ENCODE results near the gene RAB30. TPM values are rescaled to one million over a fixed set of nuclear protein-coding genes. Genes with fewer than 3 reads are reported as not detected.
A peak's percentile ranks its signal among the peaks of the same experiment; 100 is the strongest.

The RAB30 gene, protein sequence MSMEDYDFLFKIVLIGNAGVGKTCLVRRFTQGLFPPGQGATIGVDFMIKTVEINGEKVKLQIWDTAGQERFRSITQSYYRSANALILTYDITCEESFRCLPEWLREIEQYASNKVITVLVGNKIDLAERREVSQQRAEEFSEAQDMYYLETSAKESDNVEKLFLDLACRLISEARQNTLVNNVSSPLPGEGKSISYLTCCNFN
- 10 to 100 TPM; 15.3 to 19.0 TPM for total RNA-seq

DNA sequence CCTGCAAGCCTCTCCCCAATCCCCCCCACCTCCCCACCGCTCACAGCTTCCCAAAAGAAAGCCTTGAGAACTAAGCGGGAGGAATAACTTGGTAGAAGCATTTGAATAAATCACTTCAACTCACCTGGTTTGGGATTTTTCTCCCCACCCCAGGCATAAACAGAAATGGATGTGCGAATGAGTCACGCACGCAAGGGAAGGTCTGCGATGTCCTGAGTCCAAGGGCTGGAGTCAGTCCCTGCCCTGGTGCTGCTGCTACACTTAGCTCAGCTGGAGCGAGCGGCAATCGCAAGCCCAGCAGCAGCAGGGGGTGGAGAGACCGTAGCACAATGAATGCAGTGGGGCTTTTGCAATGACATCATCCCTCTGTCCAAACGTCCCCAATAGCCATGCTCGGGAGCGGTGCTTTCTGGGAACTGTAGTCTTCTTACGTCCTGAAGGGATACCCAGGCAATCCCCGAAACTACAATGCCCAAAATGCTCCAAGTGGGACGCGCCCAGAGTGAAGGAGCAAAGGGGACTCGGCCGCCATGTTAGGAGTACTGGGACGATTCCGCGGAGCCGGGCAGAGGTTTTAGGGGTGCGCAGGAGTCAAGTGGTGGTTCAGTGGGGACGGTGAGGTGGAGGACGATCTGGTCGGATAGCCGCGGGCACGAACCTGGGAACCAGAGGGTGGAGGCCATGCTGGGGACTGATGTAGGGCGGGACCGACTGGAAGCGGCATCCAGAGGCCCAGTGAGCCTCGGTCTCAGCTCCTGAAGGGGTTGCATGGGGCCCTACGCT lies at the start of gene RAB30:
Gene RAB30 (minus strand): TSS at position 331 of the 783 bp plus-strand sequence. CDS start 74,581 bp downstream, outside the sequence.
- H3K27ac Mint-ChIP-seq, result no peak within 1 kb of the TSS
- DNase-seq, result peak; percentile 92 to 95
- H3K36me3 Mint-ChIP-seq (ENCODE audit: insufficient read depth in 2 of 2), result peaks cover 5 to 17% of the 10 kb centered on the region in 2 donors
- H3K4me3 Mint-ChIP-seq, result no peak within 1 kb of the TSS
- H3K27me3 Mint-ChIP-seq (ENCODE audit: low read depth), result no peaks in the 10 kb centered on the region
- no peaks in the 10 kb centered on the region for H3K9me3 Mint-ChIP-seq
- ATAC-seq (replicated peaks in 1 of 2), result peak; percentile 96
- H3K4me1 Mint-ChIP-seq (ENCODE audit: low read depth), result peaks cover 10% of the 10 kb centered on the region

DNA sequence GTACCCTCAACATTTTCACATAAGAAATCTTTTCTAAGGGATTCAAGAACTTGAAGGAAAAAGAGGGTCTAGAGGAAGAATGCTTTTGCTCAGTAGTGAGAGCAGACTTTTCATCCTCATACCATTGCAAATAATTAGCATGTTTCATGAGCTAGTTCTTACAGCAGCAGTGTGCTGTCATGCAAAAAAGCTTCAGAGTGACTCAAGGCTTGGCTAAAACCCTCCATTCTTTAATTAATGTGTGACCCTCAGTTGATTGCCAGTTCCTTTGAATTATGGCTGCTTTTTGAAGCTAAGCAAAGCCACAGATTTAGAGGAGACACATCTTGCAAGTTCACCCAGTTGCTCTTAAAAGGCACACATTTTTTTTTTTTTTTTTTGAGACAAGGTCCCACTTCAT lies 48.6 kb upstream of the RAB30 start:
- ATAC-seq (replicated peaks in 1 of 2) (no peak), DNase-seq (no peak)
- H3K27ac Mint-ChIP-seq, result no peak overlapping the region
- peaks cover 57% of the 10 kb centered on the region for H3K4me1 Mint-ChIP-seq (ENCODE audit: low read depth)
- no peaks in the 10 kb centered on the region for H3K36me3 Mint-ChIP-seq (ENCODE audit: insufficient read depth in 2 of 2)
- no peaks in the 10 kb centered on the region for H3K27me3 Mint-ChIP-seq (ENCODE audit: low read depth)
- no peak overlapping the region for H3K4me3 Mint-ChIP-seq
- no peaks in the 10 kb centered on the region for H3K9me3 Mint-ChIP-seq

DNA sequence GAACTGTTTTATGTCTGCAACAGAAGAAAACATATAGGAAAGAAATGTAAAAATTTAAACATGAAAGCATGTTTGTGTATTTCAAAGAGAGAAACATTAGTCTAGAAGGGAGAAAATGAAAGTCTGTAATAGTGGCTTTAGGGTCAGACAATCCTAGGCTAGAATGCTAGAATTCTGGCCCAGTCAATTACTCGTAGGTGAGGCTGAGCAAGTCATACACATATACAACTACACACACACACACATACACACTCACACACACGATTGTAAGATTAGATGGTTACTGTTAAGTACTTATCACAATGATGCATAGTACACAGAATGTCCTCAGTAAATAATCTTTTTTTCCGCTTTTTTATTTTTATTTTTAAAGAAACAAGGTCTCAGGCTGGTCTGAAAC lies 47.5 kb upstream of the RAB30 start:
- Mint-ChIP-seq H3K4me1 (ENCODE audit: low read depth) (peaks cover 64% of the 10 kb centered on the region), H3K9me3 (no peaks in the 10 kb centered on the region), H3K36me3 (ENCODE audit: insufficient read depth in 2 of 2) (no peaks in the 10 kb centered on the region), H3K27me3 (ENCODE audit: low read depth) (no peaks in the 10 kb centered on the region), H3K27ac (peak overlapping the region; percentile 67), H3K4me3 (no peak overlapping the region)
- ATAC-seq (replicated peaks in 1 of 2), result peak in 1 of 2 donors; percentile 21
- DNase-seq, result no peak

DNA sequence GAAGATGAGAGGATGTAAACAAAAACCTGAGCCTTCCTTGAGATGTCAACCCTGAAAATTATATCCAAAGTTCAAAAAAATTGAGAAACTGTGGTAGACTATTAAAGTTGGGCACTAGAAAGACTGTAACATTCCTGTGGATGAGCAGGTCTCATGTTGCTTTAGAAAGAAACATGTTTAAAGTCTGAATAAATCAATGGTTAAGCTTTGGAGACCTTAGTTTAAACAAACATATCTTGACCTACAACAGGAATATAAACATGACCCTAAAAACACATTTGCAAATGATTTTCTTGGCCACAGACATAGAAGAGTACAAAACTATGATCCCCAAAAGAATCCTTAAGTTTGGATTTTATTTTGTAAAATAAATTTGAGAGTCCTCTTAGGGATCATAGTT lies 47.1 kb upstream of the RAB30 start:
- Mint-ChIP-seq H3K4me1 (ENCODE audit: low read depth) (peaks cover 64% of the 10 kb centered on the region), H3K4me3 (no peak overlapping the region), H3K9me3 (no peaks in the 10 kb centered on the region), H3K36me3 (ENCODE audit: insufficient read depth in 2 of 2) (no peaks in the 10 kb centered on the region), H3K27ac (peak overlapping the region; percentile 67), H3K27me3 (ENCODE audit: low read depth) (no peaks in the 10 kb centered on the region)
- ATAC-seq (replicated peaks in 1 of 2) (no peak), DNase-seq (no peak)

DNA sequence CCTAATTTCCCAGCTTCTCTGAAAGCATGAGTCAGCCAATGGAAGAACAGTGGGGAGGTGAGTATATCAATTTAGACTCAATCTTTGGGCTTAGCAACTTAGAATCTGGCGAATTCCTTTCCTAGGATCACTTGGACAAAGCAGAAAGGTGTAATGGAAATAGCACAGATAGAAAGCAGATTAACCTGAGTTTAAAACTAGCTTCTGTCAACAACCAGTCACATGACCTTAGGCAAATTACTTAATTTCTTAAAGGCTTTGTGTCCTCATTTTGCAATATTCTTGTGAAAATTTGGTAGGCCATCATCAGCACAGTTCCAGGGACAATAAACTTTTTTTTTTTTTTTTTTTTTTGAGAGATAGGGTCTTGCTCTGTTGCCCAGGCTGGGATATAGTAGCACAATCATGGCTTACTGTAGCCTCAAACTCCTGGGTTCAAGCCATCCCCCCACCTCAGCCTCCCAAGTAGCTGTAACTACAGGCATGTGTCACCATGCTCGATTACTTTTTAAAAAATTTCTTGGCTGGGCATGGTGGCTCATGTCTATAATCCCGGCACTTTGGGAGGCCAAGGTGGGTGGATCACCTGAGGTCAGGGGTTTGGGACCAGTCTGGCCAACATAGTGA lies 44.4 kb upstream of the RAB30 start:
- Mint-ChIP-seq H3K4me3 (peak overlapping the region; percentile 21 to 87), H3K36me3 (ENCODE audit: insufficient read depth in 2 of 2) (no peaks in the 10 kb centered on the region), H3K27me3 (ENCODE audit: low read depth) (no peaks in the 10 kb centered on the region), H3K9me3 (no peaks in the 10 kb centered on the region), H3K27ac (no peak overlapping the region), H3K4me1 (ENCODE audit: low read depth) (peaks cover 47% of the 10 kb centered on the region)
- DNase-seq (no peak), ATAC-seq (replicated peaks in 1 of 2) (no peak)

DNA sequence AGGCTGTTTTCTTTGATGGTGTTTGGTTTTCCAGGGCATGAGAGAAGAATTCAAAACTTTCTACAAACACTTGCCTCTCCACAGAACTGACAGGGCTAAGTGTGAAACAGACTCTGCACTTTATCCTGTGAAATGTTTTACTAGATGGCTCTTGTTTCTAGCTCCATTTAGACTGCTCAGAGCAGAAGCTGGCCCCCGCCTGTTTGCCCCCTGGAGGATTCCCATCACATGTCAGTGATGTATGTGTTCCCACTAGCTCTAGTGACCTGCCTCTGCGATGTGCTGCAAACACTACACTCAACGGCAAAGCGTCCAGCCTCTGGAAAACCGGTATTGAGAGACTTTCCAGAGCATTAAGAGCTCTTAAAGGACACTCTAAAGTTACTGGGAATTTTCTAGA lies 43.9 kb upstream of the RAB30 start:
- no peak for ATAC-seq (replicated peaks in 1 of 2)
- Mint-ChIP-seq H3K4me1 (ENCODE audit: low read depth) (peaks cover 47% of the 10 kb centered on the region), H3K4me3 (peak overlapping the region; percentile 20 to 44), H3K27ac (no peak overlapping the region), H3K27me3 (ENCODE audit: low read depth) (no peaks in the 10 kb centered on the region), H3K36me3 (ENCODE audit: insufficient read depth in 2 of 2) (no peaks in the 10 kb centered on the region), H3K9me3 (no peaks in the 10 kb centered on the region)
- no peak for DNase-seq

DNA sequence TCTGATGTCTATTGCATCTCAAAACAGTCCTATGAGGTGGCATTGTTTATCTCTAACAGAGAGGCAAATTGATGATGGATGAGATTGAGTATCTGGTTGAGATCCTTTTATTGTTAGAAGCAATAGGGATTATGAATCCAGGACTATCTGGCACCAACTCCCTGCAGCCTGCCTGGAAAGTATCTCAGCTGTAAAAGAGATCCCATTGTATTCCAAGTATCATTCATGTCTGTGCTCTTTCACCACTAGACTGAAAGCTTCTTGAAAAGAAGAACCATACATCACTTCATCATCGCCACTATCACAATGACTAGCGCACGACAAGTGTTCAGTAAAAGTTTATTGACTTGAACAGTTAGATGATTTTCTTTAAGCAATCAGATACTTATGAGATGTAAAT lies 43.3 kb upstream of the RAB30 start:
- no peak overlapping the region for H3K27ac Mint-ChIP-seq
- DNase-seq, result no peak
- H3K36me3 Mint-ChIP-seq (ENCODE audit: insufficient read depth in 2 of 2), result no peaks in the 10 kb centered on the region
- H3K4me1 Mint-ChIP-seq (ENCODE audit: low read depth), result peaks cover 47% of the 10 kb centered on the region
- H3K9me3 Mint-ChIP-seq, result no peaks in the 10 kb centered on the region
- ATAC-seq (replicated peaks in 1 of 2), result no peak
- no peaks in the 10 kb centered on the region for H3K27me3 Mint-ChIP-seq (ENCODE audit: low read depth)
- H3K4me3 Mint-ChIP-seq, result peak overlapping the region; percentile 20 to 44

DNA sequence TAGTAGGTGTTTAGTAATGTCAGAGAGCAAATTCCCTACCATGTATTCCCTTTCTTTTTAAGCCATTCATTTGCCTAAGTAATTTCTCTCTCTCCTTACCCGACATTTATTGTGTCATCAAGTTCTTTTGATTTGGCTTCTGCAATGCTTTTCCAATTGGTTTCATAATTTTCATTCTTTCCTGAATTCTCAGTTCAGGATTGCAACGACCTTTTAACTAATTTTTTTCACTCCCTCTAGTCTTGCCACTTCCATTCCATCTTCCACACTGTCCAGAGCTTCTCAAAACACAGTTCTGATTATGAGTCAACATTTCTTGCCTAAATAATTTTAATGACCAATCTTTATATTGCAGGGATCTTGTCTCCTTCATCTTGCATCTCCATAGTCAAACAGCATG lies 41.2 kb upstream of the RAB30 start:
- Mint-ChIP-seq H3K4me1 (ENCODE audit: low read depth) (peaks cover 29% of the 10 kb centered on the region), H3K36me3 (ENCODE audit: insufficient read depth in 2 of 2) (no peaks in the 10 kb centered on the region), H3K4me3 (no peak overlapping the region), H3K27ac (no peak overlapping the region), H3K27me3 (ENCODE audit: low read depth) (no peaks in the 10 kb centered on the region), H3K9me3 (no peaks in the 10 kb centered on the region)
- DNase-seq (no peak), ATAC-seq (replicated peaks in 1 of 2) (no peak)

DNA sequence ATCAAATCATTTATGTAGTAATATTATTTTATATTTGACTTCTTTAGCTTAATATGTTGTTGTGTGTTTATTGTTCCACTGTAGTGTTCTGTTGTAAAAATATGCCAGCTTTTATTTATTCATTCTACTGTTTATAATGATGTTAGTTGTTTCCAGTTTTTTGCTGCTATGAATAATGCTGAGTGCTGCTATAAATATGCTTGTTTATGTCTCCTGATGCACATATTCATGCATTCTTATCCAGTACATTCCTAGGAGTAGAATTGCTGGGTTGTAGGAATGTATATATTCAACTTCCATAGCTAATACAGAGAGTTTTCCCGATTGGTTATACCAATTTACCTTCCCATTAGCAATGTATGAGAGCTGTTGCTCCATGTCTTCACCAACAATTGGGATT lies 33.5 kb upstream of the RAB30 start:
- H3K4me1 Mint-ChIP-seq (ENCODE audit: low read depth), result no peaks in the 10 kb centered on the region
- DNase-seq (no peak), ATAC-seq (replicated peaks in 1 of 2) (no peak)
- H3K36me3 Mint-ChIP-seq (ENCODE audit: insufficient read depth in 2 of 2), result no peaks in the 10 kb centered on the region
- H3K27me3 Mint-ChIP-seq (ENCODE audit: low read depth), result no peaks in the 10 kb centered on the region
- H3K27ac Mint-ChIP-seq, result no peak overlapping the region
- H3K9me3 Mint-ChIP-seq, result no peaks in the 10 kb centered on the region
- H3K4me3 Mint-ChIP-seq, result no peak overlapping the region

DNA sequence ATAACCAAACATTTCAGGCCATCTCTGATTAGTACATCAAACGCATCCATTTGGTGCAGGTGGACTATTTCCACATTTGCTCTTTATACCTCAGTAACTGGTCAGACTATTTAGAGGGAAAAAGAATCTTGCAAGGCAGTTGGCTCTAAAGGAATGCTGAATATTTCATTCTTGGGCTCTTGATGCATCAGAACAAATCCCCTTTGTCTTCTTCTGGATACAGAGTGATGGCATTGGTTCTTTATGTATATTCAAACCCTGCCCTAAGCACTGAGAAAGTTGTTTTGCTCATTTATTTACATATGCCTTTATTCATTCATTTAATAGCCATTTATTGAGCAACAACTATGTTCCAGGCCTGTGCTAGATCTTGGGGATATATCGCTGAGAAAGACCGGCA lies 31.1 kb upstream of the RAB30 start:
- ATAC-seq (replicated peaks in 1 of 2), result no peak
- no peaks in the 10 kb centered on the region for H3K9me3 Mint-ChIP-seq
- no peak overlapping the region for H3K4me3 Mint-ChIP-seq
- no peaks in the 10 kb centered on the region for H3K36me3 Mint-ChIP-seq (ENCODE audit: insufficient read depth in 2 of 2)
- no peak for DNase-seq
- no peaks in the 10 kb centered on the region for H3K27me3 Mint-ChIP-seq (ENCODE audit: low read depth)
- no peak overlapping the region for H3K27ac Mint-ChIP-seq
- H3K4me1 Mint-ChIP-seq (ENCODE audit: low read depth), result no peaks in the 10 kb centered on the region

DNA sequence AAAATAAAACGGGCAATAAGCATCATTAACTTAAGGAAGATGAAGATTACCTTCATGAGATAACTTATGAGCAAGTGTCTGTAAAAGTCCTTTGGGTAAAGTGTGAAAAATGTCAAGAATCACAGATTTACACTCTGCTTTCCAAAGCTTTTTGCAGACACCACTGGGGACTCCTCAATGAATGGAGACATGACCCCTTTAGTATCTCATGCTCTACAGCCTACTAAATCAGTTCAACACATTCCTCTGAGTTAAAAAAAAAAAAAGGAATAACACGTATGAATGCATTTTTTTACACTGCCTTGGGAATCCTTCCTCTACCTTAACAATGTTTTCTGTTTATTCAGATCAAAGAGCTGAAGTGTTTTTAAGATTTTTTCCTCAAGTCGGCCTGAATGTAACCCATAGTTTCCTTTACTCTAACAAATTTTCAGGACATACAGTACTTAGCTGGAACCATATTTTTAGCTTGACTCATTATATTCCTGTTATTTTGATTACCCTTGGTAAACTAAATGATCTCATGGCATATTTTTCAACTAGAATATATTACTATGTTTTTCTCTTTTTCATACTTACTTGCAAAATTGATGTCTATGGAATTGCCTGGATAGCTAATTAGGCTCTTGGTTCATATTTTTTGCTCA lies 25.9 kb upstream of the RAB30 start:
- Mint-ChIP-seq H3K36me3 (ENCODE audit: insufficient read depth in 2 of 2) (no peaks in the 10 kb centered on the region), H3K27ac (no peak overlapping the region), H3K4me1 (ENCODE audit: low read depth) (no peaks in the 10 kb centered on the region), H3K4me3 (no peak overlapping the region), H3K9me3 (no peaks in the 10 kb centered on the region), H3K27me3 (ENCODE audit: low read depth) (no peaks in the 10 kb centered on the region)
- ATAC-seq (replicated peaks in 1 of 2) (no peak), DNase-seq (no peak)

DNA sequence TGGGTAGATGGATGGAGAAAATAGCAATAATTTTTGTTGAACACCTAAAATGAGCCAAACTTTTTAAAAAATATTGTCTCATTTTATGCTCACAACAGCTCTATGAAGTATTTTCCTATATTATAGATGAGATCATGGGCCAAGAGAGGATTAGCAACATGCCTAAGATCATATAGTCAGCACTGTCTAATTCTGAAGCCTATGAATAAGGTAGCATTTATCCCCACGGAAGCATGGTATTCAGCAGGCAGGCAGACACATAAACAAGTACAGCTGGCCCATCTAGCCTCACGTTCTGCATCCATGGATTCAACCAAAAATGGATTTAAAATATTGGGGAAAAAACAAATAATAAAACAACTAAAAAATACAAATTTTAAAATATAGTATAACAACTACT lies 21.9 kb upstream of the RAB30 start:
- ATAC-seq (replicated peaks in 1 of 2) (no peak), DNase-seq (no peak)
- Mint-ChIP-seq H3K4me1 (ENCODE audit: low read depth) (peaks cover 3% of the 10 kb centered on the region), H3K27ac (no peak overlapping the region), H3K27me3 (ENCODE audit: low read depth) (no peaks in the 10 kb centered on the region), H3K36me3 (ENCODE audit: insufficient read depth in 2 of 2) (no peaks in the 10 kb centered on the region), H3K4me3 (no peak overlapping the region), H3K9me3 (no peaks in the 10 kb centered on the region)
